Fibroblast of lung (primary cell): Measurements from ENCODE around the gene PNPLA7.

Experiments used
- EZH2 ChIP-seq: IDR thresholded peaks from 2 replicates; pipeline ENCODE4 v1.5.1; 2012; ENCODE audit warnings: low read length, control low read depth, mild to moderate bottlenecking; ENCODE audit errors: missing control alignments
- TF ChIP-seq, protein P1 (sequence below), 2 donors: IDR thresholded peaks in 1 of 2; conservative IDR thresholded peaks in 1 of 2; 1 replicate in 1 of 2; 2 replicates in 1 of 2; pipeline ENCODE4 v1.5.1; 2011 to 2012; ENCODE audit warnings: low read length in 2 of 2, control low read depth in 1 of 2, inconsistent platforms in 1 of 2, low read depth in 1 of 2, mild to moderate bottlenecking in 1 of 2

DNA sequence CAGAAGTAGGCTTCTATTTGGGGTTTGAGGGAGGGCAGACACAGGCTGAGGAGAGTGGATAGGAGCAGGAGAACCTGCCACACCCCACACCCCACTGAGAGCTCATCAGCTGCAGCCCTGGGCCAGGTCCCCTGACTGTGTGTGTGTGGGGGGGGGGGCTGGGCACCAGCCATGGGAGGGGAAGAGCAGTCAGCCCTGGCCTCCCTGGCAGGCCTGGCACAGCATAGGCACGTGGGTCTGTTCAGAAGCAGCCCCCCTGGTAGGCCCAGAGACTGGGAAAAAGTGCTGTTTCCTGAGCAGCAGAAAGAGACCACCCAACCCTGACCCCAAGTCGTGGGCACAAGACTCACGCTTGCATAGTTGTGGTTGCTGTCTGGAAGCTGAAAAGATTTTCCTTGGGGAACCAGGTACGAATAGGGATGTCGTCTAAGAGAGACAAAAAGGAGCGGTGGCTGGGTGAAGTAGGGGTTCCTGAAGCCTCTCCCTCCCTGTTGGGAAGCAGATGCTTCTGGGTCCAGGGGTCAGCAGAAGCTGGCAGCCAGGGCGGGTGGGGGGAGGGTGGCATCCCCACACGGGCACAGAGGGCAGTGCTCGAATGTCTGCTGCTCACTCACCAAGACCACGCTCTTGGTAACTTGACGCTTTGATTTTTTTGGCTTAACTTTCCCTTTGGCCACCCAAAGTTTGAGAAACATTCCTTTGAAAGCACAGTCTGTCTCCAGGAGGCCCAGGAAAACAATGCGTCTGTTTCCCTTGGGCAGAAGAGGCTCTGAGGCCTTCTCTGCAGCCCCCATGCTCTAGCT lies 93.9 kb downstream of the PNPLA7 start:
- TF ChIP-seq, protein P1, sequence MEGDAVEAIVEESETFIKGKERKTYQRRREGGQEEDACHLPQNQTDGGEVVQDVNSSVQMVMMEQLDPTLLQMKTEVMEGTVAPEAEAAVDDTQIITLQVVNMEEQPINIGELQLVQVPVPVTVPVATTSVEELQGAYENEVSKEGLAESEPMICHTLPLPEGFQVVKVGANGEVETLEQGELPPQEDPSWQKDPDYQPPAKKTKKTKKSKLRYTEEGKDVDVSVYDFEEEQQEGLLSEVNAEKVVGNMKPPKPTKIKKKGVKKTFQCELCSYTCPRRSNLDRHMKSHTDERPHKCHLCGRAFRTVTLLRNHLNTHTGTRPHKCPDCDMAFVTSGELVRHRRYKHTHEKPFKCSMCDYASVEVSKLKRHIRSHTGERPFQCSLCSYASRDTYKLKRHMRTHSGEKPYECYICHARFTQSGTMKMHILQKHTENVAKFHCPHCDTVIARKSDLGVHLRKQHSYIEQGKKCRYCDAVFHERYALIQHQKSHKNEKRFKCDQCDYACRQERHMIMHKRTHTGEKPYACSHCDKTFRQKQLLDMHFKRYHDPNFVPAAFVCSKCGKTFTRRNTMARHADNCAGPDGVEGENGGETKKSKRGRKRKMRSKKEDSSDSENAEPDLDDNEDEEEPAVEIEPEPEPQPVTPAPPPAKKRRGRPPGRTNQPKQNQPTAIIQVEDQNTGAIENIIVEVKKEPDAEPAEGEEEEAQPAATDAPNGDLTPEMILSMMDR (conservative IDR thresholded peaks at IDR 0.05 in 1 of 2, IDR thresholded peaks at IDR 0.05 in 1 of 2; ENCODE audit: low read depth in 1 of 2, low read length in 2 of 2), result no peak
- no peak for TF ChIP-seq EZH2
